ENCODE data around the gene CEBPA. TPM values are rescaled to one million over a fixed set of nuclear protein-coding genes. Genes with fewer than 3 reads are reported as not detected.
A peak's percentile ranks its signal among the peaks of the same experiment; 100 is the strongest.

The CEBPA gene
- total RNA-seq, 1 donor from 2014 or later = 7.5 TPM

GRCh38 chr19:33287927-33288326 lies 14.4 kb downstream of the CEBPA start:
- no peak for DNase-seq (ENCODE audit: low spot score)

GRCh38 chr19:33287438-33287837 lies 14.9 kb downstream of the CEBPA start:
- DNase-seq (ENCODE audit: low spot score) = no peak

GRCh38 chr19:33286899-33287298 lies 15.4 kb downstream of the CEBPA start:
- no peak for DNase-seq (ENCODE audit: low spot score)

- no peak for DNase-seq (ENCODE audit: low spot score)
Measured at GRCh38 chr19:33285441-33285927, 16.9 kb downstream of the CEBPA start.

- DNase-seq (ENCODE audit: low spot score) = no peak
Measured at GRCh38 chr19:33284756-33285155, 17.6 kb downstream of the CEBPA start.

GRCh38 chr19:33284146-33284643 lies 18.1 kb downstream of the CEBPA start:
- no peak for DNase-seq (ENCODE audit: low spot score)

GRCh38 chr19:33283589-33283988 lies 18.7 kb downstream of the CEBPA start:
- no peak for DNase-seq (ENCODE audit: low spot score)

GRCh38 chr19:33282036-33282671 lies 20.2 kb downstream of the CEBPA start:
- peak; percentile 84 for DNase-seq (ENCODE audit: low spot score)

GRCh38 chr19:33281296-33281926 lies 20.9 kb downstream of the CEBPA start:
- DNase-seq (ENCODE audit: low spot score) = no peak

GRCh38 chr19:33280351-33280921 lies 21.9 kb downstream of the CEBPA start:
- no peak for DNase-seq (ENCODE audit: low spot score)

- no peak for DNase-seq (ENCODE audit: low spot score)
Measured at GRCh38 chr19:33279430-33280350, 22.6 kb downstream of the CEBPA start.

- no peak for DNase-seq (ENCODE audit: low spot score)
Measured at GRCh38 chr19:33278403-33279269, 23.7 kb downstream of the CEBPA start.

GRCh38 chr19:33278023-33278402 lies 24.3 kb downstream of the CEBPA start:
- no peak for DNase-seq (ENCODE audit: low spot score)

- DNase-seq (ENCODE audit: low spot score) = no peak
Measured at GRCh38 chr19:33277434-33277833, 24.9 kb downstream of the CEBPA start.

GRCh38 chr19:33275933-33276619 lies 26.3 kb downstream of the CEBPA start:
- no peak for DNase-seq (ENCODE audit: low spot score)

GRCh38 chr19:33275559-33275932 lies 26.8 kb downstream of the CEBPA start:
- DNase-seq (ENCODE audit: low spot score) = no peak

- DNase-seq (ENCODE audit: low spot score) = no peak
Measured at GRCh38 chr19:33274663-33275558, 27.4 kb downstream of the CEBPA start.

- DNase-seq (ENCODE audit: low spot score) = peak; percentile 83
Measured at GRCh38 chr19:33273881-33274662, 28.3 kb downstream of the CEBPA start.
